ENCODE data around the gene NTSR1.
A peak's percentile ranks its signal among the peaks of the same experiment; 100 is the strongest.

NTSR1 gene

DNA sequence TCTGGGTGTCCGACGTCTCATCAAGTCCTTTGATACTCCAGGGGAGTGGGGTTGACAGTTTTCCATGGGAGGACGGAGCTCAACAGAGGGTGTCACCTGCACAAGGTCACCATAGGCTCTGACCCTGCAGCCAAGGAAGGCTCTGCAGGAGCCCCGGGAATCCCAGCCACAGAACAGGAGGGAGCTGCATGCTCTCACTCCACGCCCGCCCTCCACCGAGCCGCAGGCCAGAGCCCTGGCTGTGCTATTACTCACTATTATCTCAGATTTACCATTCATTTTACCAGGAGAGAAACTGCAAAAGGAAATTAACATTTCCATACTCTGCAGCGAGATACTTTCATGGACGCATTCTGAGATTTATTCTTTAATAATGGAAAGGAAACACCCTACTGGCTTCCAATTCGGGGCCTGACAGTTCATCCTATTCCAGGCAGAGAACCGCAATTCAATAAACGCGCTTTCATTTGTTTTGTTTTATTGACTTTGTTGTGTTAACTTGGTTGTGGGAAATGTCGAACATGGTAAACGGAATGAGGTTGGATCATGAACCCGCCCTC, 18.3 kb upstream of the NTSR1 start:
- Mint-ChIP-seq H3K27ac (no peak overlapping the region), H3K36me3 (ENCODE audit: low read depth) (no peaks in the 10 kb centered on the region)

DNA sequence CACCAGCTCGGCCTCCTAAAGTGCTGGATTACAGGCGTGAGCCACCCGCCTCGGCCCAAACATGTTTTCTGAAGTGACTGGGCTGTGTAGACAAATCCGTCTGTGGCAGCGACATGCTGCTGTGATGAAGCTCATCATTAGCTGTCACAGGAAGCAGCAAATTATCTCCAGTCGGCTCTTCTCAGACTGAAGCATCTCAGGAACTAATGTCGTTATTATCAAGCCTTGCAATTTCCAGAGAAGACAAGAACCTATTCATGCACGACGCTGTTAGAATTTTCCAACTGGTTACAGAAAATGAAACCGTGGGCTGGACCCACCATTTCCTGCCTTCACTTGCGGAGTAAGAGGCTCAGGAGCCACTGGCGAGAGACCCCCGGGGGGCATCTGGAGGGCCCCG, 17.1 kb upstream of the NTSR1 start:
- H3K4me1 Mint-ChIP-seq: peaks cover 54% of the 10 kb centered on the region
- no peaks in the 10 kb centered on the region for H3K36me3 Mint-ChIP-seq (ENCODE audit: low read depth)
- peak overlapping the region; percentile 88 for H3K27ac Mint-ChIP-seq
- no peak for DNase-seq
- TF ChIP-seq, protein P1, sequence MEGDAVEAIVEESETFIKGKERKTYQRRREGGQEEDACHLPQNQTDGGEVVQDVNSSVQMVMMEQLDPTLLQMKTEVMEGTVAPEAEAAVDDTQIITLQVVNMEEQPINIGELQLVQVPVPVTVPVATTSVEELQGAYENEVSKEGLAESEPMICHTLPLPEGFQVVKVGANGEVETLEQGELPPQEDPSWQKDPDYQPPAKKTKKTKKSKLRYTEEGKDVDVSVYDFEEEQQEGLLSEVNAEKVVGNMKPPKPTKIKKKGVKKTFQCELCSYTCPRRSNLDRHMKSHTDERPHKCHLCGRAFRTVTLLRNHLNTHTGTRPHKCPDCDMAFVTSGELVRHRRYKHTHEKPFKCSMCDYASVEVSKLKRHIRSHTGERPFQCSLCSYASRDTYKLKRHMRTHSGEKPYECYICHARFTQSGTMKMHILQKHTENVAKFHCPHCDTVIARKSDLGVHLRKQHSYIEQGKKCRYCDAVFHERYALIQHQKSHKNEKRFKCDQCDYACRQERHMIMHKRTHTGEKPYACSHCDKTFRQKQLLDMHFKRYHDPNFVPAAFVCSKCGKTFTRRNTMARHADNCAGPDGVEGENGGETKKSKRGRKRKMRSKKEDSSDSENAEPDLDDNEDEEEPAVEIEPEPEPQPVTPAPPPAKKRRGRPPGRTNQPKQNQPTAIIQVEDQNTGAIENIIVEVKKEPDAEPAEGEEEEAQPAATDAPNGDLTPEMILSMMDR (IDR thresholded peaks at IDR 0.05): no peak
- H3K9me3 Mint-ChIP-seq: no peaks in the 10 kb centered on the region
- peak overlapping the region; percentile 60 for H3K4me3 Mint-ChIP-seq
- peaks cover 28% of the 10 kb centered on the region for H3K27me3 Mint-ChIP-seq (ENCODE audit: low read depth, poor library complexity)

More for the DNA sequence above, 18.3 kb upstream of the NTSR1 start:
- no peak for DNase-seq
- Mint-ChIP-seq H3K27me3 (ENCODE audit: low read depth, poor library complexity) (peaks cover 24% of the 10 kb centered on the region), H3K4me1 (peaks cover 54% of the 10 kb centered on the region), H3K4me3 (no peak overlapping the region), H3K9me3 (no peaks in the 10 kb centered on the region)
- TF ChIP-seq, protein P1 (IDR thresholded peaks at IDR 0.05): no peak

DNA sequence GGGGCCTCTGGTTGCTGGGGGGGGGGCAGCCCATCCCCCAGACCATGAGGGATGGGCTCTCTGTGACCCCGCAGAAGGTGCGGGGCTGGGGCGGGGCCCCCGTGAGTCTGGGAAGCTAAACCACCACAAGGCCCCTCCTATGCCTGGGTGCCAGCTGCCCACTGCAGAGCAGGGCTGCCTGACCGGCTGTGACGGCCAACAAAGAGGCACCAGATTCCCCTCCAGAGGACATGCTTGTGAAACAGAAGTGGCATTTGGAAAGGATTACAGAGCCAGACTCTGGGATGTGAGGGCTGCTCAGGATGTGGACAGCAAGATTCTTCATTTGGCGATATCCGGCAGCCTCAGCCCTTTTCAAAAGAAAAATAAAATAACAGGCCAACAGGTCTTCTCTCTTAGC, 16.5 kb upstream of the NTSR1 start:
- Mint-ChIP-seq H3K4me3 (no peak overlapping the region), H3K27me3 (ENCODE audit: low read depth, poor library complexity) (peaks cover 26% of the 10 kb centered on the region), H3K9me3 (no peaks in the 10 kb centered on the region), H3K36me3 (ENCODE audit: low read depth) (no peaks in the 10 kb centered on the region), H3K4me1 (peaks cover 55% of the 10 kb centered on the region), H3K27ac (no peak overlapping the region)
- TF ChIP-seq, protein P1 (IDR thresholded peaks at IDR 0.05): no peak
- DNase-seq: no peak

DNA sequence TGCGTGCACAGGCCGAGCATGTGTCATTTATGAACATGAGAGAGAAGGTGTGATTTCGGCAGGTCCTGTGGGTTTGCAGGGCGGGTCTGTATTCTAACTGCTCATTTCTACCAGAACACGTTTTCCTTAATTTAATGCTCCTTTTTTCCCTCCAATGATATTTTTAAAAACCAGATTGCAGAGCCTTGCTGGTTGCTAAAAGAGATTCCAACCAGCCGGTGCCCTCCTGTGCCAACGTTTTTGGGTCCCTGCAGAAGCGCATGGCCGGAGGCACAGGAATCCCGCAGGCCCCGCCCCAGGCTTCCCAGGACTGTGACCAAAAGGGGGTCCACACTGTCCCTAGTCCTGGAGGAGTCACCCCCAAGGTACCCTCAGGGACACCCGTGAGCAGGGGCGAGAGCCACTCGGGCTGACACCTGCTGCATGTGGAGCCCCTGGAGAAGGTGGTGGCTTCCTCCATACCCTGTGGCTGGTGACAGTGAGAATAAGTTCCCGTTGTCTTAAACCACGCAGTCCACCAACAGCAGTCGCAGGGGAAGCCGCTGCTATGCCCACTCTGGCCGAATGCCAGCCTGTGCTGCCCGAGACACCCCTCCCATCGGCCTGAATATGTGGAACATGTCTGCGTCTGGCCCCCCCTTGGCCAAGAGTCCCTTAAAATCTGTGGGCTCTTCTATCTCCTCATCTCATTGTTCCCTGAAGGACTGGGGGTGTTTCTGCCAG, 15.7 kb upstream of the NTSR1 start:
- Mint-ChIP-seq H3K36me3 (ENCODE audit: low read depth) (no peaks in the 10 kb centered on the region), H3K4me3 (no peak overlapping the region), H3K27me3 (ENCODE audit: low read depth, poor library complexity) (peaks cover 31% of the 10 kb centered on the region), H3K9me3 (no peaks in the 10 kb centered on the region), H3K4me1 (peaks cover 56% of the 10 kb centered on the region), H3K27ac (no peak overlapping the region)
- TF ChIP-seq, protein P1 (IDR thresholded peaks at IDR 0.05): no peak
- no peak for DNase-seq

DNA sequence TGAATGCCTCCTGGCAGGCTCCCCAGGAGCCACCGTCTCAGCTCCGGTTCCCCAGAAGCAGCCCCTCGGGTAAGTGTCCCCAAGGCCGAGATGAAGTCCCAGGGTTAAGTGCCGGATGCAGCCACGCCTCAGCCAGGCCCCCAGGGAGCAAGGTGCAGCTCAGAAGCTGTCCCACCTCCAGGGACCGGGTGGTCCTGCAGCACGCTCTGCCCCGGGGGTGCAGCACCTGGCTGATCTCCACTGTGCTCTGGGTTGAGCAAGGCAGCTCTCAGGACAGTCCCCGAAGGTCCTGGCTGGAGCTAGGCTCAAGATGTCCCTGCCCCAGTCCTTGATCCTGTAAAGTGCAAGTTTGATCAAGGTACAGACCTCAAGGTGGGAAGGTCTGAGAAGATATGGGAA, 15.1 kb upstream of the NTSR1 start:
- peaks cover 52% of the 10 kb centered on the region for H3K4me1 Mint-ChIP-seq
- no peak overlapping the region for H3K27ac Mint-ChIP-seq
- H3K27me3 Mint-ChIP-seq (ENCODE audit: low read depth, poor library complexity): peaks cover 33% of the 10 kb centered on the region
- TF ChIP-seq, protein P1 (IDR thresholded peaks at IDR 0.05): no peak
- no peak for DNase-seq
- H3K9me3 Mint-ChIP-seq: no peaks in the 10 kb centered on the region
- no peak overlapping the region for H3K4me3 Mint-ChIP-seq
- H3K36me3 Mint-ChIP-seq (ENCODE audit: low read depth): no peaks in the 10 kb centered on the region

DNA sequence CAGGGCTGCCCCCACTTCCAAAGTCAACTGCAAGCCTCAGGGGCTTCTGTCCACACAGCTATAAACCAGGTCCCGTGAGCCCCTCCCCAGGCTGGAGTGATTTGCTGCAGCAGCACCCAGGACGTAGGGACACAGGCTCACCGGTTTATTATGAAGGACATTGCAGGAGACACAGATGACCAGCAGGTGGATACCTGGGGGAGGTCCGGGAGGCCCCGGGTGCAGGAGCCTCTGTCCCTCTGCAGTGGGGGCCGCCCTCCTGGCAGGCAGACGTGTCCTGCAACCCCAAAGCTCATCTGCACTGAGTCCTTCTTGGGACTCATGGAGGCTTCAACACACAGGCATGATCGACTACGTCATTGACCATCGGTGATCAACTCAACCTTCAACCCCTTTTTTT, 14.5 kb upstream of the NTSR1 start:
- DNase-seq: no peak
- peaks cover 46% of the 10 kb centered on the region for H3K4me1 Mint-ChIP-seq
- H3K4me3 Mint-ChIP-seq: no peak overlapping the region
- H3K27ac Mint-ChIP-seq: no peak overlapping the region
- H3K27me3 Mint-ChIP-seq (ENCODE audit: low read depth, poor library complexity): peaks cover 33% of the 10 kb centered on the region
- H3K36me3 Mint-ChIP-seq (ENCODE audit: low read depth): no peaks in the 10 kb centered on the region
- TF ChIP-seq, protein P1 (IDR thresholded peaks at IDR 0.05): no peak
- H3K9me3 Mint-ChIP-seq: no peaks in the 10 kb centered on the region

Data from nephron progenitor cell (in vitro differentiated cells).